ENCODE data around the gene CD58. TPM values are rescaled to one million over a fixed set of nuclear protein-coding genes. Genes with fewer than 3 reads are reported as not detected.

Gene CD58
- total RNA-seq, 3 donors from 2014 or later: 19.3 to 31.9 (median 31.0) TPM

GRCh38 chr1:116544588-116545358, 26.1 kb downstream of the CD58 start:
- intact Hi-C loops (cut with DNase I, micrococcal nuclease): no loop called here
- Histone ChIP-seq H3K36me3 (ENCODE audit: low read depth) (no peaks in the 10 kb centered on the region), H3K4me3 (no peak overlapping the region), H3K4me1 (ENCODE audit: low read depth) (no peaks in the 10 kb centered on the region), H3K9me3 (no peaks in the 10 kb centered on the region)
- no peak for DNase-seq
- no peak for ATAC-seq
- TF ChIP-seq, protein P1, sequence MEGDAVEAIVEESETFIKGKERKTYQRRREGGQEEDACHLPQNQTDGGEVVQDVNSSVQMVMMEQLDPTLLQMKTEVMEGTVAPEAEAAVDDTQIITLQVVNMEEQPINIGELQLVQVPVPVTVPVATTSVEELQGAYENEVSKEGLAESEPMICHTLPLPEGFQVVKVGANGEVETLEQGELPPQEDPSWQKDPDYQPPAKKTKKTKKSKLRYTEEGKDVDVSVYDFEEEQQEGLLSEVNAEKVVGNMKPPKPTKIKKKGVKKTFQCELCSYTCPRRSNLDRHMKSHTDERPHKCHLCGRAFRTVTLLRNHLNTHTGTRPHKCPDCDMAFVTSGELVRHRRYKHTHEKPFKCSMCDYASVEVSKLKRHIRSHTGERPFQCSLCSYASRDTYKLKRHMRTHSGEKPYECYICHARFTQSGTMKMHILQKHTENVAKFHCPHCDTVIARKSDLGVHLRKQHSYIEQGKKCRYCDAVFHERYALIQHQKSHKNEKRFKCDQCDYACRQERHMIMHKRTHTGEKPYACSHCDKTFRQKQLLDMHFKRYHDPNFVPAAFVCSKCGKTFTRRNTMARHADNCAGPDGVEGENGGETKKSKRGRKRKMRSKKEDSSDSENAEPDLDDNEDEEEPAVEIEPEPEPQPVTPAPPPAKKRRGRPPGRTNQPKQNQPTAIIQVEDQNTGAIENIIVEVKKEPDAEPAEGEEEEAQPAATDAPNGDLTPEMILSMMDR (IDR thresholded peaks at IDR 0.05): no peak

DNA sequence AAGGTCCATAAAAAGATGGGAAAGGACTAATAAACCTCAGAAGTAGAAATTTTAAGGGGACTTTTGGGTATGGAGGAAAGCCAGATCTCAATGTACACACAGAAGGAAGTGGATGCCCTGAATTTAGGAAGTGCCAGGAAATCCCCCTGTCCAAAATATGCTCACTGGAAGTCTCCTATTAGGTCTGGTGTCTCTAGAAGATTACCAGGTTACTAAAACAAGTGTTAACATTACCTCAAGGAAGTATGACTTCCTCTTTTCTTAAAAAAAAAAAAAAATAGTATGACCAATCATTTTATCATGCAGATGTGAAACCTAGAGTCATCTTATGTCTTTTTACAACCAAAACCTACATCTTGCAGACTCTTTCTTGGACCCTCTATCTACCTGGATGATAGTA, 30.7 kb downstream of the CD58 start:
- intact Hi-C loops (cut with DNase I, micrococcal nuclease): no loop called here
- no peak overlapping the region for H3K4me3 ChIP-seq
- no peaks in the 10 kb centered on the region for H3K9me3 ChIP-seq
- peak; percentile 26 for ATAC-seq
- H3K36me3 ChIP-seq (ENCODE audit: low read depth): no peaks in the 10 kb centered on the region
- H3K4me1 ChIP-seq (ENCODE audit: low read depth): no peaks in the 10 kb centered on the region
- TF ChIP-seq, protein P1 (IDR thresholded peaks at IDR 0.05): no peak
- no peak for DNase-seq

GRCh38 chr1:116538544-116538943, 32.3 kb downstream of the CD58 start:
- TF ChIP-seq, protein P1 (IDR thresholded peaks at IDR 0.05): no peak
- intact Hi-C loops (cut with DNase I, micrococcal nuclease): no loop called here
- Histone ChIP-seq H3K9me3 (no peaks in the 10 kb centered on the region), H3K36me3 (ENCODE audit: low read depth) (no peaks in the 10 kb centered on the region), H3K4me1 (ENCODE audit: low read depth) (no peaks in the 10 kb centered on the region), H3K4me3 (no peak overlapping the region)
- ATAC-seq (peak; percentile 90), DNase-seq (no peak)

- no peaks in the 10 kb centered on the region for H3K36me3 ChIP-seq (ENCODE audit: low read depth)
- TF ChIP-seq, protein P1 (IDR thresholded peaks at IDR 0.05): no peak
- no peaks in the 10 kb centered on the region for H3K4me1 ChIP-seq (ENCODE audit: low read depth)
- H3K4me3 ChIP-seq: no peak overlapping the region
- no peak for ATAC-seq
- no peaks in the 10 kb centered on the region for H3K9me3 ChIP-seq
- DNase-seq: no peak
- intact Hi-C loops (cut with DNase I, micrococcal nuclease): no loop called here
Measured at GRCh38 chr1:116537898-116538297, 32.9 kb downstream of the CD58 start.

GRCh38 chr1:116537040-116537831, 33.6 kb downstream of the CD58 start:
- DNase-seq (peak in 1 of 3 donors; percentile 30), ATAC-seq (peak; percentile 57)
- no peak overlapping the region for H3K4me3 ChIP-seq
- no peaks in the 10 kb centered on the region for H3K9me3 ChIP-seq
- H3K36me3 ChIP-seq (ENCODE audit: low read depth): no peaks in the 10 kb centered on the region
- intact Hi-C loops (cut with DNase I, micrococcal nuclease): no loop called here
- TF ChIP-seq, protein P1 (IDR thresholded peaks at IDR 0.05): no peak
- H3K4me1 ChIP-seq (ENCODE audit: low read depth): no peaks in the 10 kb centered on the region
